Neural cell (in vitro differentiated cells): Measurements from ENCODE around the gene FKBP14. TPM values are rescaled to one million over a fixed set of nuclear protein-coding genes. Genes with fewer than 3 reads are reported as not detected.

Experiments used
- H2AFZ ChIP-seq: fragments of 200-600, 300-800 bp; sonication (generic), shearing (Covaris generic); 2 replicates; pipeline ENCODE4 v1.6.0; 2014; ENCODE audit warnings: low read depth, mild to moderate bottlenecking, antibody characterized with exemption, low read length, moderate library complexity
- H3F3A ChIP-seq: fragments of 200-600 bp; shearing (Covaris generic); 2 replicates; pipeline ENCODE4 v1.6.1; 2016; ENCODE audit warnings: mild to moderate bottlenecking, moderate library complexity, mixed read lengths, antibody characterized with exemption, low read length; ENCODE audit not compliant: insufficient read depth, poor library complexity, severe bottlenecking
- H3K27ac ChIP-seq: fragments of 200-600, 300-800 bp; sonication (generic), shearing (Covaris generic); 2 replicates; pipeline ENCODE4 v1.5.1; 2014; ENCODE audit warnings: mild to moderate bottlenecking, low read length, moderate library complexity
- H3K27me3 ChIP-seq: fragments of 300-800, 200-600 bp; sonication (generic), shearing (Covaris generic); 2 replicates; pipeline ENCODE4 v1.6.0; 2014; ENCODE audit warnings: mild to moderate bottlenecking, low read depth, low read length, moderate library complexity; ENCODE audit not compliant: insufficient read depth
- H3K36me3 ChIP-seq: fragments of 300-800, 200-600 bp; sonication (generic), shearing (Covaris generic); 2 replicates; pipeline ENCODE4 v1.5.1; 2014; ENCODE audit warnings: mild to moderate bottlenecking, antibody characterized with exemption, low read length, moderate library complexity; ENCODE audit not compliant: insufficient read depth
- H3K4me2 ChIP-seq: fragments of 300-800, 200-600 bp; sonication (generic), shearing (Covaris generic); 2 replicates; pipeline ENCODE4 v1.6.0; 2014; ENCODE audit warnings: mild to moderate bottlenecking, low read length
- H3K4me3 ChIP-seq: fragments of 300-800, 200-600 bp; sonication (generic), shearing (Covaris generic); 2 replicates; pipeline ENCODE4 v1.5.1; 2014; ENCODE audit warnings: mild to moderate bottlenecking, low read length, moderate library complexity
- H3K79me2 ChIP-seq: fragments of 200-600 bp; shearing (Covaris generic); replicated peaks from 2 replicates; pipeline ENCODE4 v1.6.0; 2014; ENCODE audit warnings: mild to moderate bottlenecking, low read length, moderate library complexity; ENCODE audit not compliant: insufficient read depth
- H3K9ac ChIP-seq: fragments of 300-800, 200-600 bp; sonication (generic), shearing (Covaris generic); 2 replicates; pipeline ENCODE4 v1.6.1; 2016; ENCODE audit warnings: mild to moderate bottlenecking, low read length, mixed read lengths
- H3K9me2 ChIP-seq: fragments of 200-600 bp; shearing (Covaris generic); 2 replicates; pipeline ENCODE4 v1.6.1; 2016; ENCODE audit warnings: mild to moderate bottlenecking, low read length, mixed read lengths; ENCODE audit not compliant: insufficient read depth
- H3K9me3 ChIP-seq: fragments of 200-600, 300-800 bp; sonication (generic), shearing (Covaris generic); 2 replicates; pipeline ENCODE4 v1.6.1; 2016; ENCODE audit warnings: mild to moderate bottlenecking, mixed run types, low read length, moderate library complexity, mixed read lengths
- H4K20me1 ChIP-seq: fragments of 200-600 bp; shearing (Covaris generic); 2 replicates; pipeline ENCODE4 v1.6.1; 2016; ENCODE audit warnings: mild to moderate bottlenecking, mixed run types; ENCODE audit not compliant: insufficient read depth
- CTCF ChIP-seq: fragments of 450-650 bp; IDR thresholded peaks from 2 replicates; pipeline ENCODE4 v1.5.1; 2014; ENCODE audit warnings: antibody characterized with exemption, mild to moderate bottlenecking, moderate library complexity; ENCODE audit not compliant: poor library complexity, severe bottlenecking
- EP300 ChIP-seq: fragments of 450-650 bp; conservative IDR thresholded peaks from 2 replicates; pipeline ENCODE4 v1.6.1; 2014; ENCODE audit warnings: antibody characterized with exemption, mild to moderate bottlenecking, moderate library complexity; ENCODE audit not compliant: poor library complexity, severe bottlenecking
- EZH2 ChIP-seq: fragments of 200-600, 300-800 bp; shearing (Covaris generic), sonication (generic); IDR thresholded peaks from 2 replicates; pipeline ENCODE4 v1.6.1; 2014; ENCODE audit warnings: antibody characterized with exemption, low read length, borderline replicate concordance, mild to moderate bottlenecking; ENCODE audit not compliant: insufficient read depth, poor library complexity, severe bottlenecking
- MXI1 ChIP-seq: fragments of 450-650 bp; conservative IDR thresholded peaks from 2 replicates; pipeline ENCODE4 v1.6.1; 2014; ENCODE audit warnings: antibody characterized with exemption, mild to moderate bottlenecking; ENCODE audit not compliant: poor library complexity, severe bottlenecking
- POLR2AphosphoS5 ChIP-seq: IDR thresholded peaks from 2 replicates; pipeline ENCODE4 v1.6.1; 2012
- RAD21 ChIP-seq: fragments of 450-650 bp; conservative IDR thresholded peaks from 2 replicates; pipeline ENCODE4 v1.6.1; 2014; ENCODE audit warnings: antibody characterized with exemption, mild to moderate bottlenecking, moderate library complexity
- SMC3 ChIP-seq: fragments of 450-650 bp; conservative IDR thresholded peaks from 2 replicates; pipeline ENCODE4 v1.6.1; 2014; ENCODE audit warnings: antibody characterized with exemption, mild to moderate bottlenecking, moderate library complexity; ENCODE audit not compliant: poor library complexity
- TAF1 ChIP-seq: IDR thresholded peaks from 2 replicates; pipeline ENCODE4 v1.6.1; 2012; ENCODE audit warnings: low read depth
- polyA plus RNA-seq: library from polyadenylated mRNA; depleted of rRNA; stranded (reverse); fragments of >200 nt; gene quantifications from 2 replicates; pipeline ENCODE4 v1.2.3, GENCODE V29; 2014
- TF ChIP-seq, protein P1 (sequence below): IDR thresholded peaks from 2 replicates; pipeline ENCODE4 v1.6.1; 2012; ENCODE audit warnings: borderline replicate concordance

FKBP14 gene
- polyA plus RNA-seq, 1 donor from 2014 or later: 36.7 TPM

DNA sequence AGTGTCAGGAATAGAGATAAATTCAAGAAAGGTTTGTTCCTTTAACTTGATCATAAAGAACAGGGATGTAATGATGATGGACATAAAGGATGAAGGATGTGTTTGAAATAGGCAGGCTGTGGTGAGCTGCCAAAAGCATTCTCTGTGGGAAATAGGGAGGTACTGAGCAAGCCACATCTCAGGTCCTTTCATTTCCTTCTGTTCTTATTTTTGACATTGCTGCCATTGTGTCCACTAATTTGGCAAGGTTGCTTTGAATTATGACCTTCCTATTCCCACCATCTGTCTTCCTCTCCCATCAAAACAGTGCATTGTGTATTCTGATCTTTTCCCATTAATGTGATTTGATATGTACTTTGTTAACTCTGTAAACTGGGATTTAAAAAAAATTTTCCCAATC is 46.4 kb downstream of the FKBP14 start:
- H3K4me3 ChIP-seq: no peak overlapping the region
- no peak overlapping the region for H3K27ac ChIP-seq
- no peak overlapping the region for H3K4me2 ChIP-seq

DNA sequence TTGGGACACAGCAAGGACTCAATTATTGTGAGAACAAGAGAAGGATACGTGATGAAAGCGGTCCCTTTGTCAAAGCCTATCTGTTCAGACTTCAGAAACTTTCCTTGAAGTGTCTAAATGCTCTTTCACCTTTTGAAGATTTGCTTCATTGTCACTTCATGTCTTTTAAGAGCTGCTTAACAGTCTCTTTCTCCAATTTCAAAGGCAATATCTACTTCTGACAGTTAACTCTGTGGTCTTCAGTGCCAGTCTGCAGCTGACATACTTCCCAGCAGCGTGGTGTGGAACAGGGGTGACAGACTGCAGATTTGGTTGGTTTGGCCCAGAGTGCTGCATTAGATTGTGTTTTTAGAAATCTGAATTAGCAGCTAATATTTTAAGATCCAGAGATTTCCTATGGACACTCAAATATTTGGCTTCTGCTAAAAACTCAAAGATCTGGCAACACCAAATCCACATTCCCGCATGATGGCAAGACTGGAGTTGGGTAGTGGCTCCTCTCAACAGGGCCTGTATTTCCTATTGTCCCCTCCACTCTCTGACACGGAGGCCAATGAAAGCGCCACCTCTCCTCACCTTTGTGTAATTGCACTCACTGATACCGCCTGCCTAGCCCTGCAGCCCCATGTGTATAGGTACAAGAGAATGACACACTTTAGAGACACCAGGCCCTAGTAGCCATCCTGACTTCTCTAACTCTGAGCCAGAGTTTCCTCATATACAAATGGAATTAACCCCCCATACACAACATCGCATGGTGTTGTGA is 48.4 kb downstream of the FKBP14 start:
- Histone ChIP-seq H3K4me3 (no peak overlapping the region), H3K36me3 (no peaks in the 10 kb centered on the region), H4K20me1 (no peaks in the 10 kb centered on the region), H3K9me2 (no peaks in the 10 kb centered on the region), H3K4me2 (no peak overlapping the region), H3F3A (peaks cover 3% of the 10 kb centered on the region), H3K27me3 (no peaks in the 10 kb centered on the region), H3K79me2 (peaks cover 55% of the 10 kb centered on the region), H3K9me3 (no peaks in the 10 kb centered on the region), H2AFZ (no peak overlapping the region), H3K9ac (no peak overlapping the region), H3K27ac (no peak overlapping the region)
- TF ChIP-seq SMC3 (no peak), RAD21 (no peak), MXI1 (no peak), TAF1 (no peak)

More for the DNA sequence above, 46.4 kb downstream of the FKBP14 start:
- Histone ChIP-seq H3K27me3 (no peaks in the 10 kb centered on the region), H4K20me1 (no peaks in the 10 kb centered on the region), H3K9me3 (no peaks in the 10 kb centered on the region), H3K79me2 (peaks cover 58% of the 10 kb centered on the region), H2AFZ (no peak overlapping the region), H3K9me2 (no peaks in the 10 kb centered on the region), H3K36me3 (no peaks in the 10 kb centered on the region), H3K9ac (no peak overlapping the region), H3F3A (peaks cover 3% of the 10 kb centered on the region)
- TF ChIP-seq RAD21: no peak
- no peak for TF ChIP-seq TAF1
- TF ChIP-seq SMC3: no peak

- Histone ChIP-seq H3K27me3 (no peaks in the 10 kb centered on the region), H3K9me3 (no peaks in the 10 kb centered on the region), H3K4me3 (no peak overlapping the region), H3K36me3 (no peaks in the 10 kb centered on the region), H3K79me2 (peaks cover 57% of the 10 kb centered on the region), H4K20me1 (no peaks in the 10 kb centered on the region), H3K9me2 (no peaks in the 10 kb centered on the region), H2AFZ (no peak overlapping the region), H3K9ac (no peak overlapping the region), H3K27ac (no peak overlapping the region), H3F3A (peaks cover 3% of the 10 kb centered on the region), H3K4me2 (no peak overlapping the region)
- TF ChIP-seq RAD21 (no peak), EP300 (no peak), CTCF (no peak), EZH2 (no peak), TAF1 (no peak), POLR2AphosphoS5 (no peak), MXI1 (no peak), SMC3 (no peak)
- TF ChIP-seq, protein P1, sequence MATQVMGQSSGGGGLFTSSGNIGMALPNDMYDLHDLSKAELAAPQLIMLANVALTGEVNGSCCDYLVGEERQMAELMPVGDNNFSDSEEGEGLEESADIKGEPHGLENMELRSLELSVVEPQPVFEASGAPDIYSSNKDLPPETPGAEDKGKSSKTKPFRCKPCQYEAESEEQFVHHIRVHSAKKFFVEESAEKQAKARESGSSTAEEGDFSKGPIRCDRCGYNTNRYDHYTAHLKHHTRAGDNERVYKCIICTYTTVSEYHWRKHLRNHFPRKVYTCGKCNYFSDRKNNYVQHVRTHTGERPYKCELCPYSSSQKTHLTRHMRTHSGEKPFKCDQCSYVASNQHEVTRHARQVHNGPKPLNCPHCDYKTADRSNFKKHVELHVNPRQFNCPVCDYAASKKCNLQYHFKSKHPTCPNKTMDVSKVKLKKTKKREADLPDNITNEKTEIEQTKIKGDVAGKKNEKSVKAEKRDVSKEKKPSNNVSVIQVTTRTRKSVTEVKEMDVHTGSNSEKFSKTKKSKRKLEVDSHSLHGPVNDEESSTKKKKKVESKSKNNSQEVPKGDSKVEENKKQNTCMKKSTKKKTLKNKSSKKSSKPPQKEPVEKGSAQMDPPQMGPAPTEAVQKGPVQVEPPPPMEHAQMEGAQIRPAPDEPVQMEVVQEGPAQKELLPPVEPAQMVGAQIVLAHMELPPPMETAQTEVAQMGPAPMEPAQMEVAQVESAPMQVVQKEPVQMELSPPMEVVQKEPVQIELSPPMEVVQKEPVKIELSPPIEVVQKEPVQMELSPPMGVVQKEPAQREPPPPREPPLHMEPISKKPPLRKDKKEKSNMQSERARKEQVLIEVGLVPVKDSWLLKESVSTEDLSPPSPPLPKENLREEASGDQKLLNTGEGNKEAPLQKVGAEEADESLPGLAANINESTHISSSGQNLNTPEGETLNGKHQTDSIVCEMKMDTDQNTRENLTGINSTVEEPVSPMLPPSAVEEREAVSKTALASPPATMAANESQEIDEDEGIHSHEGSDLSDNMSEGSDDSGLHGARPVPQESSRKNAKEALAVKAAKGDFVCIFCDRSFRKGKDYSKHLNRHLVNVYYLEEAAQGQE: no peak
Observed at GRCh38 chr7:29976673-29977415, 49.7 kb downstream of the FKBP14 start.
